ENCODE results near the gene SLC17A5.

- TF ChIP-seq CTCF (conservative IDR thresholded peaks at IDR 0.05) (no peak), EZH2 (IDR thresholded peaks at IDR 0.05; ENCODE audit: low read depth) (no peak)
Measured at GRCh38 chr6:73644941-73645591, 8.7 kb downstream of the SLC17A5 start.
